K562 (cell line): ENCODE measurements around the gene ANXA1. TPM values are rescaled to one million over a fixed set of nuclear protein-coding genes. Genes with fewer than 3 reads are reported as not detected.
A peak's percentile ranks its signal among the peaks of the same experiment; 100 is the strongest.

Experiments used
- ATAC-seq: fragments of 200-7000 bp; cut with Tn5 transposase; 3 replicates; pipeline ENCODE4 v1.9.1; 2020; ENCODE audit warnings: moderate library complexity
- BruUV-seq: library from RNA; stranded (reverse); fragments of 400-500 nt; replicated peaks from 2 replicates; lab custom pipeline; 2021; lab: Mats Ljungman, UMichigan
- CTCF ChIA-PET: fragments of 300-600 bp; formaldehyde crosslinking; extraction: SDS; loops from one replicate; lab custom pipeline; 2021; ENCODE audit warnings: low intra/inter-chr PET ratio; lab: Yijun Ruan, JAX
- POLR2A ChIA-PET: fragments of 300-600, 350-650 bp; sonication (Branson Sonifier 250); formaldehyde crosslinking; extraction: SDS; loops from one replicate; lab custom pipeline; 2021; ENCODE audit warnings: antibody characterized with exemption, inconsistent platforms; lab: Yijun Ruan, JAX
- DNase-seq, 4 experiments: peaks; one replicate each; pipeline versions ENCODE4 v3.0.0 to v3.0.0-alpha.2; 2011 to 2018; ENCODE audit warnings: low spot score in 3 of 4, mixed read lengths in 3 of 4; ENCODE audit errors: extremely low read depth in 1 of 4
- FAIRE-seq: peaks from 2 replicates; lab custom pipeline; 2011; peaks lifted over from hg19 to GRCh38; lab: Jason Lieb, UNC
- H2AFZ ChIP-seq: 2 replicates; pipeline ENCODE4 v1.6.0; 2011; ENCODE audit warnings: low read depth, low read length, control low read depth, inconsistent platforms
- H3K27ac ChIP-seq: fragments of 200-600 bp; 3 replicates; pipeline ENCODE4 v1.8.0; 2011; ENCODE audit warnings: low read depth, mild to moderate bottlenecking, control low read depth, inconsistent platforms, low read length, moderate library complexity, mixed read lengths; ENCODE audit errors: extremely low read depth
- H3K27me3 ChIP-seq, 2 experiments: fragments of 300-600 bp in 1 of 2; 2 replicates in 1 of 2; 3 replicates in 1 of 2; pipeline versions ENCODE4 v1.6.0 to v1.8.0; 2011; ENCODE audit warnings: inconsistent platforms in 2 of 2, low read length in 2 of 2, mild to moderate bottlenecking in 1 of 2, mixed read lengths in 1 of 2, moderate library complexity in 1 of 2; ENCODE audit not compliant: control insufficient read depth in 2 of 2, insufficient read depth in 2 of 2
- H3K36me3 ChIP-seq: fragments of 300-600 bp; 3 replicates; pipeline ENCODE4 v1.8.0; 2011; ENCODE audit warnings: mild to moderate bottlenecking, low read length, inconsistent platforms; ENCODE audit not compliant: control insufficient read depth, insufficient read depth
- H3K4me1 ChIP-seq, 2 experiments: fragments of 200-600 bp in 1 of 2; replicated peaks in 1 of 2; 2 replicates in 1 of 2; 3 replicates in 1 of 2; pipeline versions ENCODE4 v1.5.1 to v1.8.0; 2011; ENCODE audit warnings: inconsistent platforms in 2 of 2, low read length in 2 of 2, mild to moderate bottlenecking in 1 of 2, mixed read lengths in 1 of 2, moderate library complexity in 1 of 2; ENCODE audit not compliant: control insufficient read depth in 2 of 2, insufficient read depth in 2 of 2
- H3K4me2 ChIP-seq: 2 replicates; pipeline ENCODE4 v1.6.1; 2011; ENCODE audit warnings: low read length, control low read depth, inconsistent platforms, mixed read lengths; ENCODE audit not compliant: insufficient read depth
- H3K4me3 ChIP-seq: fragments of 200-600 bp; sonication (generic), shearing (Covaris generic); 2 replicates; pipeline ENCODE4 v1.5.1; 2016; ENCODE audit warnings: control low read depth, inconsistent platforms
- H3K79me2 ChIP-seq: fragments of 200-600 bp; 3 replicates; pipeline ENCODE4 v1.8.0; 2011; ENCODE audit warnings: low read length, inconsistent platforms; ENCODE audit not compliant: control insufficient read depth, insufficient read depth
- H3K9ac ChIP-seq, 2 experiments: 2 replicates each; pipeline versions ENCODE4 v1.6.0 to v1.6.1; 2011; ENCODE audit warnings: low read depth in 2 of 2, low read length in 2 of 2, control low read depth in 1 of 2, inconsistent platforms in 1 of 2, mild to moderate bottlenecking in 1 of 2, mixed read lengths in 1 of 2; ENCODE audit not compliant: insufficient read depth in 1 of 2
- H3K9me1 ChIP-seq: one replicate; pipeline ENCODE4 v1.6.0; 2011; ENCODE audit warnings: inconsistent platforms, mild to moderate bottlenecking, low read length, moderate library complexity; ENCODE audit not compliant: control insufficient read depth, insufficient read depth
- H3K9me3 ChIP-seq: replicated peaks from 2 replicates; pipeline ENCODE4 v1.5.1; 2011; ENCODE audit warnings: low read depth, low read length, inconsistent platforms; ENCODE audit not compliant: control insufficient read depth, insufficient read depth
- H4K20me1 ChIP-seq: replicated peaks from 2 replicates; pipeline ENCODE4 v1.6.1; 2011; ENCODE audit warnings: low read length, inconsistent platforms, mixed read lengths; ENCODE audit not compliant: control insufficient read depth, insufficient read depth
- ATF1 ChIP-seq, 2 experiments: fragments of 450-650 bp in 1 of 2; IDR thresholded peaks; 2 replicates each; pipeline ENCODE4 v1.6.1; 2016; ENCODE audit warnings: missing compliant biosample characterization in 1 of 2, missing genetic modification characterization in 1 of 2
- CBFA2T3 ChIP-seq: fragments of 450-650 bp; IDR thresholded peaks from 2 replicates; pipeline ENCODE4 v1.6.1; 2017
- CCAR2 ChIP-seq: fragments of 200-400 bp; formaldehyde crosslinking; IDR thresholded peaks from 2 replicates; pipeline ENCODE4 v1.6.1; 2017; ENCODE audit warnings: mild to moderate bottlenecking, low read depth, low read length
- CEBPB ChIP-seq: fragments of 450-650 bp; IDR thresholded peaks from 2 replicates; pipeline ENCODE4 v1.6.1; 2016; ENCODE audit warnings: missing genetic modification characterization, missing compliant biosample characterization
- CREB3L1 ChIP-seq: fragments of 450-650 bp; IDR thresholded peaks from 2 replicates; pipeline ENCODE4 v1.6.1; 2014; ENCODE audit warnings: low read depth, mild to moderate bottlenecking, moderate library complexity, borderline replicate concordance
- DPF2 ChIP-seq: fragments of 450-650 bp; IDR thresholded peaks from 2 replicates; pipeline ENCODE4 v1.6.1; 2016
- FOS ChIP-seq: IDR thresholded peaks from 3 replicates; pipeline ENCODE4 v1.6.1; 2011; ENCODE audit not compliant: insufficient read length; ENCODE audit errors: extremely low read depth
- HMBOX1 ChIP-seq: sonication (generic); IDR thresholded peaks from 2 replicates; pipeline ENCODE4 v1.6.1; 2016
- HNRNPK ChIP-seq: fragments of 200-400 bp; formaldehyde crosslinking; IDR thresholded peaks from one replicate; pipeline ENCODE4 v1.6.1; 2018; ENCODE audit warnings: mild to moderate bottlenecking, low read depth, low read length; ENCODE audit not compliant: poor library complexity, severe bottlenecking
- MTA1 ChIP-seq: fragments of 450-650 bp; IDR thresholded peaks from 2 replicates; pipeline ENCODE4 v1.6.1; 2017; ENCODE audit warnings: borderline replicate concordance
- MTF1 ChIP-seq: fragments of 250-450 bp; sonication (Bioruptor Pico); IDR thresholded peaks from 2 replicates; pipeline ENCODE4 v1.9.0; 2021; ENCODE audit warnings: moderate library complexity, mild to moderate bottlenecking, inconsistent platforms, borderline replicate concordance
- OTX1 ChIP-seq: fragments of 450-650 bp; formaldehyde crosslinking; IDR thresholded peaks from 2 replicates; pipeline ENCODE4 v1.4.0; 2022; ENCODE audit warnings: mild to moderate bottlenecking
- SMARCB1 ChIP-seq: IDR thresholded peaks from 2 replicates; pipeline ENCODE4 v1.6.1; 2011; ENCODE audit warnings: improper control_type of control experiment, low read depth; ENCODE audit not compliant: insufficient read length
- SOX6 ChIP-seq: fragments of 450-650 bp; IDR thresholded peaks from 2 replicates; pipeline ENCODE4 v1.6.1; 2014; ENCODE audit warnings: mild to moderate bottlenecking
- VEZF1 ChIP-seq: fragments of 200-800 bp; sonication (Bioruptor generic); IDR thresholded peaks from 2 replicates; pipeline ENCODE4 v1.6.1; 2017; ENCODE audit warnings: missing genetic modification characterization, missing compliant biosample characterization
- ZNF311 ChIP-seq: fragments of 250-450 bp; sonication (Bioruptor Pico); IDR thresholded peaks from 2 replicates; pipeline ENCODE4 v1.4.0; 2020; ENCODE audit warnings: mild to moderate bottlenecking, moderate library complexity
- ZNF584 ChIP-seq: fragments of 200-800 bp; sonication (Bioruptor generic); IDR thresholded peaks from 2 replicates; pipeline ENCODE4 v1.6.1; 2016; ENCODE audit warnings: low read depth, mild to moderate bottlenecking, missing genetic modification characterization, missing compliant biosample characterization
- ZZZ3 ChIP-seq: fragments of 450-650 bp; IDR thresholded peaks from 2 replicates; pipeline ENCODE4 v1.6.1; 2016; ENCODE audit warnings: antibody characterized with exemption, mild to moderate bottlenecking, moderate library complexity
- WGBS: fragments of 100-300 bp; shearing (Covaris generic); methylation state at CpG from one replicate; pipeline ENCODE4 v1.1.6; 2016; ENCODE audit warnings: low coverage, mixed read lengths; ENCODE audit not compliant: insufficient coverage; ENCODE audit errors: missing lambda C conversion rate; 5-methylcytosine and 5-hydroxymethylcytosine counted together
- in situ Hi-C: fragments of 300-500 bp; cut with MboI; formaldehyde crosslinking; loops from 4 replicates; pipeline ENCODE4 v1.15.0; 2018; ENCODE audit warnings: inconsistent platforms, mixed read lengths
- intact Hi-C: fragments of 100-400 bp; cut with micrococcal nuclease; formaldehyde crosslinking; loops from 2 replicates; pipeline ENCODE4 v1.14.2; 2022
- polyA plus RNA-seq, 8 experiments: library from polyadenylated mRNA; depleted of rRNA in 4 of 8; stranded (reverse) in 5 of 8; unstranded in 3 of 8; fragments of >200 nt; fragmentation: Nextera tagmentation in 2 of 8; fragmentation: Illumina TruSeq in 1 of 8; extraction: Ambion mirVana in 2 of 8; extraction: Trizol in 1 of 8; gene quantifications; 2 replicates each; pipeline versions ENCODE4 v1.2.1 to v1.2.3, GENCODE V29; 2011 to 2014; ENCODE audit warnings: inconsistent platforms in 1 of 8, missing spikeins in 1 of 8
- total RNA-seq, 7 experiments: library from RNA; depleted of rRNA in 6 of 7; stranded (reverse); fragments of >200 nt in 6 of 7; fragmentation: Illumina TruSeq in 2 of 7; extraction: Trizol in 2 of 7; gene quantifications; 2 replicates each; pipeline versions ENCODE4 v1.2.1 to v1.2.3, GENCODE V29; 2011 to 2021; ENCODE audit warnings: low replicate concordance in 1 of 7

ANXA1 gene
- total and polyA plus RNA-seq, 9 of the 15 experiments (the other 6 are each of a cell fraction or from before 2014, with no cell fraction given) = 406 to 1,298 (median 620) TPM

GRCh38 chr9:73149371-73150067 is 2.1 kb upstream of the ANXA1 start:
- 0% methylated on average over 4 of the region's 4 CpGs for WGBS
- peak overlapping the region; percentile 79 for H2AFZ ChIP-seq
- in situ Hi-C loops = no loop called here
- peak overlapping the region in 1 of 2 experiments; percentile 73; a peak in 2 of 4 replicates for H3K9ac ChIP-seq
- H3K4me2 ChIP-seq = peak overlapping the region; percentile 48
- BruUV-seq = no TSS peak
- H3K9me1 ChIP-seq = no peaks in the 10 kb centered on the region
- ATAC-seq (peak; percentile 43), DNase-seq (peak; percentile 44 to 69 (median 48)), FAIRE-seq (peak; percentile 73)
- peaks cover 8 to 45% of the 10 kb centered on the region in 2 experiments; a peak in 4 of 5 replicates for H3K4me1 ChIP-seq
- H3K27ac ChIP-seq = peak overlapping the region; percentile 90
- ChIA-PET POLR2A (interaction anchor here (1.8 kb wide), 1 partner anchor 16 kb away, joined by 4 read pairs; no protein-coding TSS in a partner anchor), CTCF (no interaction called here)
- no peak overlapping the region for H3K4me3 ChIP-seq
- H3K27me3 ChIP-seq = no peaks in the 10 kb centered on the region
- H4K20me1 ChIP-seq = no peaks in the 10 kb centered on the region; the same call in 1 of the 2 replicates
- H3K9me3 ChIP-seq = no peaks in the 10 kb centered on the region
- peaks cover 42% of the 10 kb centered on the region for H3K79me2 ChIP-seq
- H3K36me3 ChIP-seq = peaks cover 9% of the 10 kb centered on the region; the same call in 2 of the 3 replicates
- intact Hi-C loops = loop anchor here (1.0 to 5.0 kb wide), 2 partner anchors 17 to 828 kb away; no protein-coding TSS in a partner anchor
- TF ChIP-seq MTF1 (CRISPR knock-in tag) (no peak), FOS (peak; percentile 68), ZNF311 (CRISPR knock-in tag) (peak; percentile 69; the same call in 1 of the 2 replicates), ZNF584 (CRISPR knock-in tag) (no peak), CREB3L1 (peak; percentile 55; the same call in 1 of the 2 replicates), HMBOX1 (peak; percentile 55; the same call in 1 of the 2 replicates), ATF1 (CRISPR knock-in tag; IDR thresholded peaks at IDR 0.05) (no peak), ATF1 (tag; IDR thresholded peaks at IDR 0.05) (peak; percentile 39), MTA1 (0 out of 2 replicates have a peak, but pooled peaks have one; percentile 46), CCAR2 (no peak), HNRNPK (no peak), VEZF1 (CRISPR knock-in tag) (peak; percentile 20; the same call in 1 of the 2 replicates), DPF2 (peak; percentile 97), CBFA2T3 (peak; percentile 33; the same call in 1 of the 2 replicates), CEBPB (tag) (peak; percentile 56), OTX1 (CRISPR knock-in tag) (no peak), SMARCB1 (no peak), SOX6 (peak; percentile 48; the same call in 1 of the 2 replicates), ZZZ3 (no peak)
